Panc1 (cell line): Measurements from ENCODE around the gene PAAF1. TPM values are rescaled to one million over a fixed set of nuclear protein-coding genes. Genes with fewer than 3 reads are reported as not detected.

ENCODE experiments used
- ATAC-seq: fragments of 200-7000 bp; cut with Tn5 transposase; 2 replicates; pipeline ENCODE4 v1.9.1; 2020; ENCODE audit warnings: mild to moderate bottlenecking, moderate library complexity
- BruUV-seq: library from RNA; stranded (reverse); fragments of 400-500 nt; replicated peaks from 2 replicates; lab custom pipeline; 2021; lab: Mats Ljungman, UMichigan
- CTCF ChIA-PET: fragments of 300-600 bp; sonication (Branson Sonifier 250); formaldehyde crosslinking; loops from one replicate; lab custom pipeline; 2022; ENCODE audit warnings: antibody characterized with exemption; lab: Charles Lee
- POLR2A ChIA-PET: fragments of 300-600 bp; sonication (Branson Sonifier 250); formaldehyde crosslinking; loops from one replicate; lab custom pipeline; 2022; ENCODE audit warnings: antibody characterized with exemption; lab: Charles Lee
- DNase-seq: peaks from one replicate; pipeline ENCODE4 v3.0.0-alpha.2; 2010; ENCODE audit warnings: low read depth, low spot score
- H3K27ac ChIP-seq: 2 replicates; pipeline ENCODE4 v1.5.1; 2011; ENCODE audit warnings: mild to moderate bottlenecking, low read length, inconsistent platforms
- H3K27me3 ChIP-seq: fragments of 200-500 bp; sonication (Bioruptor generic); 2 replicates; pipeline ENCODE4 v1.6.0; 2014; ENCODE audit warnings: low read length, inconsistent platforms; ENCODE audit not compliant: control insufficient read depth, insufficient read depth
- H3K36me3 ChIP-seq: fragments of 200-500 bp; sonication (Bioruptor generic); 2 replicates; pipeline ENCODE4 v1.5.1; 2014; ENCODE audit warnings: inconsistent platforms, mild to moderate bottlenecking, low read length, moderate library complexity; ENCODE audit not compliant: control insufficient read depth, insufficient read depth
- H3K4me1 ChIP-seq: 2 replicates; pipeline ENCODE4 v1.5.1; 2011; ENCODE audit warnings: inconsistent platforms, mild to moderate bottlenecking, low read length, moderate library complexity; ENCODE audit not compliant: control insufficient read depth, insufficient read depth
- H3K4me3 ChIP-seq, 2 experiments: 2 replicates each; pipeline ENCODE4 v1.5.1; 2011 to 2012; ENCODE audit warnings: low read depth in 2 of 2, low read length in 2 of 2, mild to moderate bottlenecking in 2 of 2, inconsistent platforms in 1 of 2, moderate library complexity in 1 of 2
- H3K9me3 ChIP-seq: fragments of 200-500 bp; sonication (Bioruptor generic); 2 replicates; pipeline ENCODE4 v1.5.1; 2014; ENCODE audit warnings: low read depth, mild to moderate bottlenecking, inconsistent platforms, low read length, moderate library complexity; ENCODE audit not compliant: control insufficient read depth, insufficient read depth
- CTCF ChIP-seq: fragments of 450-650 bp; IDR thresholded peaks from 2 replicates; pipeline ENCODE4 v1.5.1; 2017; ENCODE audit warnings: mild to moderate bottlenecking
- POLR2AphosphoS5 ChIP-seq: IDR thresholded peaks from 2 replicates; pipeline ENCODE4 v1.6.1; 2012; ENCODE audit warnings: mild to moderate bottlenecking, low read depth, low read length, moderate library complexity
- REST ChIP-seq, 2 experiments: IDR thresholded peaks; 2 replicates each; pipeline ENCODE4 v1.6.1; 2011 to 2012; ENCODE audit warnings: low read depth in 2 of 2, control low read depth in 1 of 2, low read length in 1 of 2, mild to moderate bottlenecking in 1 of 2, moderate library complexity in 1 of 2; ENCODE audit not compliant: insufficient read depth in 1 of 2
- SIN3A ChIP-seq: IDR thresholded peaks from 2 replicates; pipeline ENCODE4 v1.6.1; 2012; ENCODE audit warnings: low read depth, mild to moderate bottlenecking, low read length, moderate library complexity, borderline replicate concordance; ENCODE audit not compliant: insufficient read depth
- TCF7L2 ChIP-seq: IDR thresholded peaks from 2 replicates; pipeline ENCODE4 v1.6.1; 2011; ENCODE audit warnings: mild to moderate bottlenecking, low read depth, low read length, inconsistent platforms
- in situ Hi-C: cut with HindIII; loops from 2 replicates; pipeline ENCODE4 v1.10.0; 2016; ENCODE audit warnings: low sequenced_read_pairs, low pct_unique_long_range_greater_than_20kb
- intact Hi-C: fragments of 100-400 bp; cut with micrococcal nuclease; formaldehyde crosslinking; loops from one replicate; pipeline ENCODE4 v1.10.0; 2022; ENCODE audit not compliant: unreplicated experiment
- total RNA-seq: library from RNA; stranded (reverse); gene quantifications from one replicate; pipeline ENCODE4 v1.2.1, GENCODE V29; 2021; ENCODE audit not compliant: unreplicated experiment

The PAAF1 gene
- total RNA-seq, 1 experiment from 2014 or later, result 22.1 TPM

- ATAC-seq (no peak), DNase-seq (no peak)
- in situ Hi-C loops (no loop called here), intact Hi-C loops (no loop called here)
- BruUV-seq, result no TSS peak
- no peaks in the 10 kb centered on the region for H3K9me3 ChIP-seq
- no peaks in the 10 kb centered on the region for H3K36me3 ChIP-seq
- no peaks in the 10 kb centered on the region for H3K27me3 ChIP-seq
- no peak overlapping the region for H3K4me3 ChIP-seq
- H3K4me1 ChIP-seq, result no peaks in the 10 kb centered on the region
- no peak overlapping the region for H3K27ac ChIP-seq
- POLR2A ChIA-PET, result no interaction called here
- TF ChIP-seq REST (IDR thresholded peaks at IDR 0.05; ENCODE audit: insufficient read depth in 1 of 2, low read depth in 2 of 2, low read length in 1 of 2) (no peak), CTCF (no peak), TCF7L2 (no peak), SIN3A (no peak), POLR2AphosphoS5 (no peak)
- CTCF ChIA-PET, result no interaction called here
These were observed 46.5 kb upstream of the PAAF1 start for GRCh38 chr11:73830261-73830660.

- Histone ChIP-seq H3K36me3 (no peaks in the 10 kb centered on the region), H3K4me1 (no peaks in the 10 kb centered on the region), H3K27ac (no peak overlapping the region), H3K9me3 (no peaks in the 10 kb centered on the region), H3K27me3 (no peaks in the 10 kb centered on the region), H3K4me3 (no peak overlapping the region)
- BruUV-seq, result no TSS peak
- no peak for DNase-seq
- POLR2A ChIA-PET, result no interaction called here
- TF ChIP-seq CTCF (no peak), REST (IDR thresholded peaks at IDR 0.05; ENCODE audit: insufficient read depth in 1 of 2, low read depth in 2 of 2, low read length in 1 of 2) (no peak), POLR2AphosphoS5 (no peak), TCF7L2 (no peak), SIN3A (no peak)
- in situ Hi-C loops, result no loop called here
- no peak for ATAC-seq
- CTCF ChIA-PET, result no interaction called here
- intact Hi-C loops, result no loop called here
These were observed 43.7 kb upstream of the PAAF1 start for GRCh38 chr11:73833067-73833466.
